ENCODE data around the gene CNTNAP2. TPM values are rescaled to one million over a fixed set of nuclear protein-coding genes. Genes with fewer than 3 reads are reported as not detected.

CNTNAP2 gene
- total and polyA plus RNA-seq, 2 of the 4 experiments (the other 2 are of a cell fraction), result not detected

GRCh38 chr7:148288592-148289151 is 2172.1 kb downstream of the CNTNAP2 start:
- intact Hi-C loops (cut with micrococcal nuclease) (no loop called here), dilution Hi-C loops (cut with HindIII; ENCODE audit: low sequenced_read_pairs, unreplicated experiment) (no loop called here), in situ Hi-C loops (cut with MboI; ENCODE audit: low sequenced_read_pairs) (no loop called here)
- no peak overlapping the region for H3K27ac ChIP-seq (ENCODE audit: insufficient read depth, low read length)
- ChIA-PET CTCF (no interaction called here), POLR2A (ENCODE audit: unreplicated experiment) (no interaction called here)
- H3K27me3 ChIP-seq (ENCODE audit: control insufficient read depth, insufficient read depth, low read length), result no peaks in the 10 kb centered on the region
- H2BK5ac ChIP-seq (ENCODE audit: low read depth, low read length, poor library complexity, severe bottlenecking), result no peak overlapping the region
- no peak overlapping the region for H2BK20ac ChIP-seq (ENCODE audit: low read depth, low read length)
- TF ChIP-seq BHLHE40 (IDR thresholded peaks at IDR 0.05; ENCODE audit: low read depth, low read length) (no peak), CTCF (conservative IDR thresholded peaks at IDR 0.05; ENCODE audit: low read depth, low read length) (no peak), RFX5 (IDR thresholded peaks at IDR 0.05; ENCODE audit: low read depth, low read length) (no peak), CHD1 (IDR thresholded peaks at IDR 0.05; ENCODE audit: low read depth, low read length) (no peak)
- H3K14ac ChIP-seq (replicated peaks; ENCODE audit: low read depth, low read length), result no peak overlapping the region
- ATAC-seq (ENCODE audit: low read depth) (no peak), DNase-seq (no peak)
- peaks cover 12% of the 10 kb centered on the region for H3K9me3 ChIP-seq (ENCODE audit: control insufficient read depth, insufficient read depth, low read length)
- no peak overlapping the region for H3K4me2 ChIP-seq (ENCODE audit: low read depth, low read length)
- H3K4me3 ChIP-seq (ENCODE audit: insufficient read depth, low read depth, low read length), result no peak overlapping the region
- no peak overlapping the region for H4K8ac ChIP-seq (ENCODE audit: low read depth in 2 of 2, low read length in 2 of 2)
- H3K79me1 ChIP-seq (ENCODE audit: low read depth in 1 of 2, low read length in 2 of 2), result no peaks in the 10 kb centered on the region
- H3K4ac ChIP-seq (ENCODE audit: low read depth, low read length), result no peak overlapping the region
- no peak overlapping the region for H2BK120ac ChIP-seq (ENCODE audit: low read depth, low read length)
- no peaks in the 10 kb centered on the region for H4K20me1 ChIP-seq (ENCODE audit: insufficient read depth, low read length)
- H3K23ac ChIP-seq (ENCODE audit: low read depth, low read length), result no peak overlapping the region
- no peaks in the 10 kb centered on the region for H3K4me1 ChIP-seq (ENCODE audit: control insufficient read depth, insufficient read depth, low read length)
- H4K5ac ChIP-seq (ENCODE audit: low read depth, low read length), result no peak overlapping the region
- no peak overlapping the region for H2BK15ac ChIP-seq (ENCODE audit: low read depth, low read length)
- no peak overlapping the region for H2AK5ac ChIP-seq (ENCODE audit: low read depth, low read length)
- no TSS peak for BruUV-seq (replicated peaks)
- no peaks in the 10 kb centered on the region for H3K9me1 ChIP-seq (ENCODE audit: insufficient read depth, low read length)
- H3K9ac ChIP-seq (ENCODE audit: low read depth, low read length), result no peak overlapping the region
- no peak overlapping the region for H2AK9ac ChIP-seq (replicated peaks; ENCODE audit: low read depth, low read length, poor library complexity)
- WGBS, 2 experiments (ENCODE audit: extremely low coverage in 2 of 2, insufficient read length in 1 of 2), result no CpG with 5 or more reads among the region's 1 CpG
- H2AFZ ChIP-seq (replicated peaks; ENCODE audit: low read length, poor library complexity), result no peak overlapping the region
- no peak overlapping the region for H4K91ac ChIP-seq (ENCODE audit: insufficient read depth, low read depth, low read length)
- H3K36me3 ChIP-seq (ENCODE audit: control insufficient read depth, insufficient read depth, low read length), result no peaks in the 10 kb centered on the region
- no peak overlapping the region for H3K56ac ChIP-seq (ENCODE audit: extremely low read depth, insufficient read depth, low read length)
- no peak overlapping the region for H3K18ac ChIP-seq (ENCODE audit: low read depth, low read length)
